Stimulated activated CD4-positive, alpha-beta T cell treated with anti-CD3 and anti-CD28 coated beads, Interleukin-1b, Interleukin-23, amount 100 ng/mL, for 4 hours (primary cell): ENCODE measurements around the gene XRCC4.
"Not testable (repeated sequence)": the region's sequence is repeated elsewhere in the genome, so short reads cannot be mapped to it uniquely, and the experiment has no call there.

ENCODE experiments used
- DNase-seq, 2 donors: peaks; one replicate each; pipeline ENCODE4 v3.0.0-alpha.2; 2020; ENCODE audit warnings: low read depth in 2 of 2

The XRCC4 gene

DNA sequence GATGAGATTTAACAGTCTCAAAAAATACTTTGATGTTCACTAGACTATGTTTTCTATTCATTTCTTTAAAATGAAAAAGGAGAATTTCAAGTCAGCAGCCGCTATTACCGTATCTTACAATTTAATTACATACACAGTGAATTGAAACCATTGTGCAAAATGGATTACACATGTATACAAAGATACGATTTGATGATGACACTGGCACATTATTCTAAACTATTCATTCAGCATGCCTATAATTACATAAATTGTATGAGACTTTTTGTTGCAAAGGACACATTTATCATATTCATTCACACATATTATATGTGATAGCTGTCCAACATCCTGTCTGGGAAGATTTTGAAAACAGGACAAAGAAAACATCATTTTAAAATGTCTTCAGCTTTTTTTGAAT lies 275.9 kb downstream of the XRCC4 start:
- no peak for DNase-seq

DNA sequence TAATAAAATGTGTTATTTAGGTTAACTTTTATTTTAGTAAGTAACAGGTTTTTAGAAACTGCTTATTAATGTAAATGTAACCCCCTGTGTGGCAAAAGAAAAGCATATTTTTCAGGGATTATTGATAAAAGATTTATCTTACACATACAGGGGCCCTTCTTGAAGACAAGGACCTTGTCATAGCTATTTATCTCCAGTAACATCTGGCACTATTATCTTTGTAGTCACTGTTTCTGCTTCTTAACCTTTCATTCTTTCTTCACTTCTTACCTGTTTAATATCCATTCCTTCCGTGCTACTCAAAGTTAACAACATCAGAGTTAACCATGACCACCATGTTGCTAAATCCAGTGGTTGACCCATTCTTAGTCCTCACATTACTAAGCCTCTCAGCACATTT lies 276.4 kb downstream of the XRCC4 start:
- DNase-seq, result no peak

DNA sequence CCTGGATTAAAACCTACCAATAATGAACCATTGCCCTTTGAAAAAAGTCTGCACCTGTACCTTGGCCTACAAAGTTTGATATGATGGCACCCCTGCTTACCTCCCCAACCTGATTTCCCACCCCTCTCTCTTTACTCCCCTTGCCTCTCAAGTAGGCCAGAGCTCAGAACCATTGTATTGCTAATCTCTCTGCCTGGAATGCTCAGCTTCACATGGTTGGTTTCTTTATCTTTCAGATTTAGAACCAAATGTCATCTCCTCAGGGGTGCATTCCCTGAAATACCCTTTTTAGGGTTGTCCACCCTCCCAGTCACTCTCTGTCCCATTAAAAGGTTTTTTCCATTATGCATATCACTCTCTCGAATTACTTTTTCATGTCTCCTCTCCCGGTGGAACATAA lies 277.6 kb downstream of the XRCC4 start:
- no peak for DNase-seq

DNA sequence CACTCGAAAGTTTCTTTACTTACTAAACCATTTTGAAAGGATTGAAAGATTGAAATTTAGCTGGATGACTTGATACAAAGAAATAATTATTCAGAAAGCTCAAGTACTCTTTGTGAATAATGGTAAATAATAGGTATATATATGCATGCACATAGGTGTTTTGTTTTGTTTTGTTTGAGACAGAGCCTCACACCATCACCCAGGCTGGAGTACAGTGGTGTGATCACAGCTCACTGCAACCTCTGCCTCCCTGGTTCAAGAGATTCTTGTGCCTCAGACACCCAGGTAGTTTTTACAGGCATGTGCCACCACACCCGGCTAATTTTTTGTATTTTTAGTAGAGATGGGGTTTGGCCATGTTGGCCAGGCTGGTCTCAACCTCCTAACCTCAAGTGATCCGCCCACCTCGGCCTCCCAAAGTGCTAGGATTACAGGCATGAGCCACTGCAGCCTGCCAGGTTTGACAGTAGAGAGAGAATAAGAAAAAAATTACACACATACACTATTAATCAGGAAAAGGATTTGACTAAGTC lies 278.2 kb downstream of the XRCC4 start:
- DNase-seq, result not testable (repeated sequence)

DNA sequence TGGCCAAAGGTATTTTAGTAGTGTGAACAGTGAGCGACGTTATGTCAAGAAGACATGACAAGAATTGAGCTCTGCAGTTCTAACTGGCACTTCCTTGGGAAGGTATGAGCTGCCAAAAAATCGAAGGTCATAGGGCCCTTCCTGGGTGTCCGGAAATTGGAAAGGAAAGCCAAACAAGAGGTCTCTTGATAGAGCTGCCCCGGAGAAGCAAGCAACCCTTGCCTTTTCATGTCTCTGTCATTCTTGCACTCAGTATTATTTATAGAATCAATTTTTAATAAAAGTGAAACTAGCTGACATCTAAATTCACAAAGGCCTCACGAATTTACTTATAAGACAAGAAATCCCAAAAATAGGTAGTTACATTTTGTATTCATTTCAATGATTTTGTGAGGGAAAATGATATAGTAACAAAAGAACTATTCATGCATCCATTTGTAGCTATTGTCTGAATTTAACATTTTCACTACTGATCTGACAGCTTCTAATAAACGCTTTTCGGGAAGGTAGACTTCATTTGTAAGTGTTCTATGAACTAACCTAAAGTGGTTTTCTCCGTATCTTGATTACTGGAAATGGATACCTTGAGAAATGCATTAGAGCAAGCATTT lies 280.4 kb downstream of the XRCC4 start:
- DNase-seq, result no peak

DNA sequence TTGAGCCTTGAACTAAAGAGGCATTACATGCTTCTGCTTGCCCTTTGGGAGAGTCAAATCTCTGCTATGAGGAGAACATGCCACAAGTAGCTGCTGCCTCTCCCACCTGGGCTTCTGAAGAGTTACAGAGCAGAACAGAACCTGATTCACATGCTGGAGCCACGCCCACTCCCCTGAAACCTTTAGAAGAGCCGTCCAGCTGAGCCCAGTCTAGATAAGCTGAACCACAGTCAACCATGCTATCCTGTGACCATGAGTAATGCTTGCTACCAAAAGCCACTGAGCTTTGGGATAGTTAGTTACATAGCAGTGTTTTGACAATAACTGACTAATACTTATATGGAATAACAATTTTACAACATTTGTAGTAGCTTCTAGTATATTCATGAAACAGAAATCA lies 283.2 kb downstream of the XRCC4 start:
- no peak for DNase-seq

DNA sequence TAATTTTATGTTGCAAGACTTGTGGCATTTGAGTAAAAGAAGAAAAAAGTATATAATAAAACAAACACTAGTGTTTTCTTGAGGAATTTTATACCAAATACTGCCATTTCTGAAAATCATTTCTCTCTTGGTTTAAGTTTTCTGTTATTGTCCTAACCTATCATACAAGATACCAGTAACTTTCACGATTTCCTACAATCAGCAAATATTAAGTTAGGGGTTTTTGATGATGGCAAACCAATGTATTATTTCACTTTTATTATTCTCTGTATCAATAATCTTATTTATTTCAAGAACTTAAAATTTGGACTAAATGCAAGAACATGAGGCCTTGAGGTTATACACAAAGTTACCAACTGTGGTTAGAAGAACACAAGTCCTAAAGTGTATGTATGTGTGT lies 285.2 kb downstream of the XRCC4 start:
- DNase-seq, result no peak

DNA sequence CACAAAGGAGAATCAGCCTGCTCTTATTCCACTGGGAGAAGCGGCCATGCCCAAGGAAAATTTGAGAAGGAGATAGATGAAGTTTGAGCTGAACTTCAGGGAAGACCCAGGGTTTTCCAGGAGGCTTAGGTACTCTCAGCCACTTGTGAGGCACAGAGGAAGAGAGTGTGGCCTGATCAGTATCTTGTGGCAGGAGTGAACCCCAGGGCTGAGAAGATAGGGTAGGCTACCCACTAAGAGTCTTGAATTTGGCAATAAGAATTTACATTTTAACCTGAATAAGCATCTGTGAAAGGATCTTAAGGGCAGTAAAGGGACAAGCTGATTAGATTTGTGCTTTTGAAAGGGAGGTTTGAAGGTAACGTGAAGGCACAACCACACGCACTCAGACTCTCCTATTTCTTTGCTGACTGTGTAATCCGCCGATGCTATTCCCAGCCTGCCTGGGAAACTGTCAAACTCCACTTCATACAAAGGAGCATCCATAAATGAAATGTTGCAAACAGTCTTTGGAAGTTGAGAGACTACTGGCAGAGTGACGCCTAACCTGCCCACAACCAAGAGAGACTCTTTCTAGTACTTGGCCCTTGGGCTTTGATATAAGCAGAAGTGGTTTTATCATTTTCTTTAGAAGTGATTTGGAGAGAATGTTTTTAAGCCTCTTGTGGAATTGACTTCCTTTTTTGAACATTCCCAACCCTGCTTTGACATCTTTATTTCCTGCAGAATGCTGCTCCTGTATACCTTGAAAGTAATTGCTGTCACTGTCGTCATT lies 286.0 kb downstream of the XRCC4 start:
- DNase-seq, result no peak

DNA sequence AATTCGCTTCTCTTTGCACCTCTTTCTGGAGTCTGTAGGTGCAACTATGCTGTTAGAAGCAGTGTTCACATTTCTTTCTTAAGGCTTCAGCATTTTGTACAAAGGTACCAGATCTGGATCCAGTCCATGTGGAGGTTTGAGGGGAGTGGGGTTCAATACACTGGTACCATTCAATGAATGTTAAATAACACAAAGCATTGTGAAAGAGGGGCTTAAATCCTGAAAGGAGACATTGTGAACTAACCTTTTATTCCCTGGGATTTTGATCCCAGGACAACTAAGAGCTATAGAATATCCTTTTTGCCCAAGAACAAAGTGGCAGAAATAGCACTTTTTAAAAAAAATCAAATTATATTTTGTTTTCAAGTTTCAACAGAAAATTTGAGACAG lies 286.5 kb downstream of the XRCC4 start:
- DNase-seq, result no peak

DNA sequence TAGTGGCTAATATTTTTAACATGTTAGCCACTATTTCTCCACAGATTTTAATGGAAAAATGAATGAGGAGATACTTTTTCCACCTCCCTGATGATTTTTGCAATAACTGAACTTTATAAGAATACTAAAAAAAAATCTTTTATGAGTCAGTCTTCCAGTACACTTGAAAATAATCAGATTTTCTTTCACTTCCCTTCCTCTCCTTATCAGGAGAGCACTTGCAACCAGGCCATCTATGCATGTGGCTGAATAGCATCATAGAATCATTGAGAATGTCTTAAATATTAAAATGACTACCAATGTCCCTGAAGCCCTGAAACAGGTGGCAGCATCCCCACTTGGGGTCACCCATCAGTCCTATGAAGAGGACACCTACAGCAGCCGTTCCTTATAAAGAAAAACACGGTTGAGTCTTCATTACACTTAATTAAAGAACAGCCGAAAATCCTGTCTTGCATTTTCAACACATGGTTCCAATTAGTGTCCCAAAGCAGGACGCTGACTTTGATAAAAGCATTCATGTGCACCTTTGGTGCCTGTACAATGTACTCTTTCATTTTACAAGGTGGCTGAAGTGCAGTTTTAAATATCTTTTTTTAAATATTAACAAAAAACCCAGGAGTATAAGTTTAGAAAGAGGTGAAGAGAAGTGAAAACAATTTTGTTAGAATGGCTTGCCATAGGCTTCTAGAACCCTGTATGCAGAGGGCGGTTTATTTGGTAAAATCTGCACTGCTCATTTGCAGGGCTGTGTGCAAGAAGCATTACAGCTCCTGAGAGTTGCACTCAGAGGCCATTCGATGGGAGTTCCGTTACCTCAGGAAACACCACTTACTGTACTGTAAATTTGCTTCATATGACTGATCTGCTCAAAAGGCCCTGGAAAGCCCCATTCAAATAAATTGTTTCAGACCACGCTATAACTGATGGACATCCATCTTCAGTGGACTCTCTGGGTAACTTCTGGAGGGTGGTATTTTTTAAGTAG lies 287.3 kb downstream of the XRCC4 start:
- DNase-seq, result no peak

DNA sequence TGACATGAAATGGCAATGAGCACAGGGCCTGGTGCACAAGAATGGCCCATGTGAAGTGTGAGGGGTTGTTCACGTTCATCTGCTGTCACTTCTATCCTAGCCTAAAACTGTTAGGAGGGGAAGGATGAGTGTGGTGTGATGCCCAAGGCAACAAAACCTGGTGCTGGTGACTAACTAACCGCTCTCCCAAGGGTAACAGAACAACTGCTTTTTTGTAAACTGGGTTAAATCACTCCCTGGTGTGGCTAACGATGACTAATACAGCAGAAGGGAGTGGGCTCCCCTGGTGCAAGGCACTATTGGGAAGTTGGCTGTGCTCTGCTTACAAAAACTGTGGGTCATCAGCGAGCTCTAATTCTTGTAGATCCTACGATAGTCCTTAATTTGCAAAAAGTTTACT lies 291.0 kb downstream of the XRCC4 start:
- no peak for DNase-seq

DNA sequence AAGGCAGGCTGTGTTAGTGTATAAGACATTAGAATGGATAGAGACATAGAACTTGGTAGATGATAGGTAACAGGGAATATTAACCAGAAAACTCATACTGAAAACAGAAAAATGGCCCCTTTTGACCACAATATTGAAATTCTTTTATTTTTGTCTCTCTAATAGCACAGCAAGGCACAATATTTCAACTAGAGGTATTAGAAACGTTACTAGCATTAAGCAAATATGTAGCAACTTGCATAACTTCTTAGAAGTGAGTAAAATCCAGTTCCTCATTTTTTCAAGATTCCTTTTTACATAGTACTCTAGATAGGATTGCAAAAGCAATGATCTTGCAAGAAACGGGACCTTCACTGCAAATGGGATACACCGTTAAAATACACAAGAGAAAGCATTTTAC lies 291.5 kb downstream of the XRCC4 start:
- no peak for DNase-seq

DNA sequence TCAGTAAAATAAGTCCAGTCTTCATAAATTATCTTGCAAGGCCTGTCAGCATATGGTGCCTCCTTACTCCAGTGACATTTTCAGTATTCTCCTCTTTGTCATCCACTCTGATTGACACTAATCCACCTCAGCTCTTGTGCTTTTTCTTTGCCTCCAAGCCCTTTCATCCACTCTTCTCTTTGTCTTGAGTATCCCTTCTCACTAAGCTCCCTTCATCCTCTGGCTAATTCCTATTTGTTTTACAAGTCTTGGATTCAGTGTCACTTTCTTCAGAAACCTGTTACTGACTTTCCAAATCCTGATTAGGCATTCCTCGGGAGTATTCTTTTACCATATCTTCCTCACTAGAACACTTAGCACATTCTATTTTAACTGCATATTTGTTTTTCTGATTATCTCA lies 293.6 kb downstream of the XRCC4 start:
- no peak for DNase-seq

DNA sequence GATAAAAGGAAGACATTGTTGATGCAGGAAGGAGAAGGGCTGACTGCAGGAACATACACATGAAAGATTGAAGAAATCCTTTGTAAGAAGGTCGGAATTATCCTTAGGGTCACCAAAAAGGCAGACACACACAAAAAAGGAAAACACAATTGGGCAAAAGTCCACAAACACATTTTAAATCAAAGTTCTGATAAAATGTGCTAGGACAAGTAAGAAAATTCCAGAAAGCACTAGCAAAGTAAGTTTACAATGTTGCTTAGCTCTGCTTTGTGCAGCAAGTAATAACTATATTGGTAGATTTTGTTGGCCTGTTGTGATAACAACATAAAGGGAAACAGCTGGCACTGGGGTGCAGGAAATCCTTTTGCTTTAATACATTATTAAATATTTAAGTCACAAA lies 294.4 kb downstream of the XRCC4 start:
- DNase-seq, result no peak

DNA sequence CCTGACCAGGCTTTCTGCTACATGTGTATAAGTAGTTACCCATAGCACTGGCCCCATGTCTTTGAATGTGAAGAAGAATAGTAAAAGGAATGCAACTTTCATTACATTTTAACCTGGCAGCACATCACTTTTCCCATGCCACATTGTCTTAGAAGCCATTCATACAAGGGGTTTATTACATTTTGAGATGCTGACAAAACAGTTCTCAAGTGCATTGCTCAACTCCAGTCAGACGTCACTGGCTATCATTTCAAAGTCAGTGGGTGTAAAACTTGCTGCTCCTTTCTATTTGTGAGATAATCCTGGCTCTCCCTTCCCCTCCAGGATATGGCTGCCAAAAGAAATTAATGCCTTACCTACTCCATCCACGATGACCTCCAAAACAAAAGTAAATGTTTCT lies 297.2 kb downstream of the XRCC4 start:
- no peak for DNase-seq

DNA sequence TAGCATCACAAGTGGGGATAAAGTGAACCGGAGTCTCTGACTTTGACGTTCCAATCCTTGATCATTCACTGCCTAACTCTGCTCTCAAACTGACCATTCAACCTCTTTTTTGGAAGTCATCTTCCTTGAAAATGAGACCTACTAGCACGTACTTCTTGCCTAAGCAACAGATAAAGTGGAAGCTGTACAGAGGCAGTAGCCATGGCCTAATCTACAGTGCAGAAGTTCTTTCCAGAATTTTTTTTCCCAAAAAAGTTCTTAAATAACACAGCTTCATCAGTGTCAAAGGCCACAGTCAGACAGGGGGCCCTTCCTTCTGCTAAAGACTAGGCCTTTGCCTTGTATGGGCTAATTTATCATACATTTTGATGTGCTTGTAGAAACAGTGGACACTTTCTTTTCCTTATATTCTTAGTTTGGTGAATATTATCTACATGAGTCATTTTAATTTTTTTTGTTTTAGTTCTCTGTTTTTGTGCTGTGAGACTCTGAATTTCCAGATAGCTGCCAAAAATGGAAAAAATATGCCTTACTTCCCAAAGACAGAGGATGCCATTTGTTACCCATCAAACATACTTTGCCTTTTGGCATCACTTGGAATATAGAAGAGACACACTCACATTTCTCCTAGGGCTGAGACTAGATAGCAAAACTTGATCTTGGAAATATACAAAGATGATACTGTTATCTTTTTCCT lies 297.9 kb downstream of the XRCC4 start:
- DNase-seq, result no peak

DNA sequence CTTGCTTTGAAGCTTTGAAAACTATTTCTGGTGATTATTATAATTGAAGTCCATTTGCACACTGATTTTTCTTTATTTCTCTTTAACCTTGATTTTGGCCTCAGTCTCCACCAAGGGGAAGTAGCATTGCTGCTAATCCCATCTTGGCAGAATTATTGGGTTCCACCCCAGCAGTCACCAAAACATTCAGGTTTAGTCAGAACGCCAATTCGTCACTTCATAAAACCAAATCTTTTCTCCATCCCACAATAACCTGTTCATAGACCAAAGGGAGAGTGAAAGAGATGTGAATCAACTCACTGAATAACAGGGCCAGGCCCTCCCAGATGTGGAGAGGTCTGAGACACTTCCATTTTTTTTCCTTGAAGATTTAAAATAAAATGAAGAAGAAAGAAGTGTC lies 299.1 kb downstream of the XRCC4 start:
- no peak for DNase-seq

DNA sequence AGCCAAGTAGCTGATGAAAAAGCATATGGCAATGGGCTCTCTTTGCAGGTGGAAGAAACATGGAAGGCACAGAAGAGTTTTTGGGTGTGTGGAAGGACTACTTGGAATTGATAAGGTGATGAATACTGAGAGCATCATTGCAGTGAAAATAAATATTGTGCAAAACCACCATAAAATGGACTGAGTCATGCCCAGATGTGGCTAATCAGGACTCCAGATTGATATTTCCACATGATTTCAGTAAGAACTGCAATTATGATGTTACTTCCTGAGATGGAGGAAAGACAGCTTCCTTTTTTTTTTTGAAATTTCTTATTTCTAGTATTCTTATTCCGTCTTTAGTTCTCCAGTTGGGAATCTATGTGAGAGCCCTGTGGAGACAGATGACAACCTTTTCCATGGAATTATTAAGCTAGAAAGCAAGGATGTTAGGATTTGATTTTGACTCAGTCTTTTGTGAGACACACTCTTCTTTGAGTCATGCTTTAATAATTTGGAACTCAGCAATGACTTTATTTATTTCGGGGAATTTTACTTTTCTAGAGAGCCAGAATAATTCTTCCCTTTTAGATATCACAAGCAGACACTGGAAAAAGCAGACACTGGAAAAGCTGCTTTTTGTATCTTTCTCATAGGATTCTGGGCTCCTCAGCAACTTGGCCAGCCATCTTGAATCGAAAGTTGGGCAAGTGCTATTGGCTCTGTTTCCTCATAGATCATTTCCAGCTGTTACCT lies 300.0 kb downstream of the XRCC4 start:
- no peak for DNase-seq

DNA sequence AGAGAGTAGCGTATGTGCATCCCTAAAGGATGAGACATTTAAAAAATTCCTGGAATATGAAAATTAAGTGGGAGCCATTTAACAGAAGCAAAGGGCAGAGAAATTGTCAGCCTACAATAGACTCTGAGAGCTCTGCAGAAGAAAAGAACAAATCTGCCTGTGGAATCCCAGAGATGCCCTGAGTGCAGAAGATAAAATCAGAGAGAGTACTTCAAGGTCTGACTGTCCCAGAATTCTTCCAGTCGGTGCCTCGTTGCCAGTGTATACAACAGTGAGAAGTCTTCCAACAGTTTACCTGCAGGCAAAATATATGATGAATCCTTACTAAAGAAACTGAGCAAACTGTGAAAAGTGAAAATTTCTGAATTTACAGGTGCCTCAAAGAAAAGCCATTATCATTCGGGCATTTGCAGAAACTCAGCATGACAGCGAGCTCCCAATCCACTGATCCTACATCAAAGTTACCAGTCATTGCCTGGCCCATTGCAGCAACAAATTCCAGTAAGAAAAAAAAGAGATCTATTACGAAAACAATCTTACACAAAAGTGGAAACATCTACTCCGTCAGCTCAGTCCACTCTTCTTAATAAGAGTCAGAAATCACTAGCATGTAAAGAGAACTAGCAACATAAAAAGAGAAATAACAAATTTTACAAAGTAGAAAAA lies 301.4 kb downstream of the XRCC4 start:
- no peak for DNase-seq

DNA sequence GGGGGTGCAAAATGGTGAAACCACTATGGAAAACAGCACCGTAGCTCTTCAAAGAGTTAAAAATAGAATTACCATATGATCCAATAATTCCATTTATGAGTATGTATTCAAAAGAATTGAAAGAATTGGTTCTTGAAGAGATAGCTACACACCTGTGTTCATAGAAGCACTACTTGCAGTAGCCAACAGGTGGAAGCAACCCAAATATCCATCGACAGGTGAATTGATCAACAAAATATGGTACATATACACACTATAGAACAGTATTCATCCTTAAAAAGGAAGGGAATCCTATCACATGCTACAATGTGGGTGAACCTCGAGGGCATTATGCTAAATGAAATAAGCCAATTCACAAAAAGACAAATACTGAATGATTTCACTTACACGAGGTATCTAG lies 308.5 kb downstream of the XRCC4 start:
- DNase-seq, result no peak
